Measurements from ENCODE around the gene ANAPC13.

ANAPC13 gene

GRCh38 chr3:134472831-134473230, 13.0 kb downstream of the ANAPC13 start:
- Histone ChIP-seq H3K4me1 (ENCODE audit: control insufficient read depth, insufficient read depth, low read length) (no peaks in the 10 kb centered on the region), H3K4me3 (ENCODE audit: insufficient read depth, low read depth, low read length) (no peak overlapping the region), H3K27me3 (ENCODE audit: control insufficient read depth, insufficient read depth, low read length, poor library complexity, severe bottlenecking) (no peaks in the 10 kb centered on the region), H3K27ac (ENCODE audit: insufficient read depth, low read depth, low read length, poor library complexity, severe bottlenecking) (no peak overlapping the region), H3K9me3 (ENCODE audit: control insufficient read depth, low read length) (no peaks in the 10 kb centered on the region), H3K36me3 (ENCODE audit: control insufficient read depth, insufficient read depth, low read length) (peaks cover 2% of the 10 kb centered on the region)
- 97% methylated on average over 6 of the region's 6 CpGs for WGBS, 2 experiments

GRCh38 chr3:134471521-134472193, 14.1 kb downstream of the ANAPC13 start:
- H3K4me1 ChIP-seq (ENCODE audit: control insufficient read depth, insufficient read depth, low read length) = no peaks in the 10 kb centered on the region
- H3K9me3 ChIP-seq (ENCODE audit: control insufficient read depth, low read length) = no peaks in the 10 kb centered on the region
- no peak overlapping the region for H3K27ac ChIP-seq (ENCODE audit: insufficient read depth, low read depth, low read length, poor library complexity, severe bottlenecking)
- no peaks in the 10 kb centered on the region for H3K36me3 ChIP-seq (ENCODE audit: control insufficient read depth, insufficient read depth, low read length)
- no peak overlapping the region for H3K4me3 ChIP-seq (ENCODE audit: insufficient read depth, low read depth, low read length)
- no peaks in the 10 kb centered on the region for H3K27me3 ChIP-seq (ENCODE audit: control insufficient read depth, insufficient read depth, low read length, poor library complexity, severe bottlenecking)
- 92% methylated on average over 6 of the region's 8 CpGs for WGBS, 2 experiments

GRCh38 chr3:134468519-134468918, 17.3 kb downstream of the ANAPC13 start:
- 94 to 96% methylated on average over 3 to 4 of the region's 4 CpGs for WGBS, 2 experiments
- no peaks in the 10 kb centered on the region for H3K36me3 ChIP-seq (ENCODE audit: control insufficient read depth, insufficient read depth, low read length)
- H3K4me1 ChIP-seq (ENCODE audit: control insufficient read depth, insufficient read depth, low read length) = peaks cover 19% of the 10 kb centered on the region
- no peaks in the 10 kb centered on the region for H3K27me3 ChIP-seq (ENCODE audit: control insufficient read depth, insufficient read depth, low read length, poor library complexity, severe bottlenecking)
- H3K4me3 ChIP-seq (ENCODE audit: insufficient read depth, low read depth, low read length) = no peak overlapping the region
- H3K27ac ChIP-seq (ENCODE audit: insufficient read depth, low read depth, low read length, poor library complexity, severe bottlenecking) = no peak overlapping the region
- H3K9me3 ChIP-seq (ENCODE audit: control insufficient read depth, low read length) = no peaks in the 10 kb centered on the region

DNA sequence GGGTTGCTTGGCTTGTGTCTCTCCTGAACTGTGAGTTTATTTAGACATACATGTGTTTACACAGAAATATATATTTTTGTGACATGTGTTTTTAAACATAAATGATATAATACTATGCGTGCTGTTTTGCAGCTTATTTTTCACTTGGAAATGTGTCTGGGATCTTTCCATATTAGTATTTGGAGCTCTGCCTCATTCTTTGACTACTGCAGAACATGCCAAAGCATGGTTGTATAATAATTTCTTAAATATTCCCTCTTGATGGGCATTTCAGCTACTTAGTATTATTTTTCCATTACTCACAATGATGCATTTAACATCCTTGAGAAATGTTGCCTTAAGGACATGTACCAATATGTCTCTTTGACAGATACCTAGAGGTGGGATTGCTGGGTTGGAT, 19.5 kb downstream of the ANAPC13 start:
- no peak overlapping the region for H3K4me3 ChIP-seq (ENCODE audit: insufficient read depth, low read depth, low read length)
- no peaks in the 10 kb centered on the region for H3K36me3 ChIP-seq (ENCODE audit: control insufficient read depth, insufficient read depth, low read length)
- 88 to 100% methylated on average over 1 of the region's 1 CpG for WGBS, 2 experiments
- no peak overlapping the region for H3K27ac ChIP-seq (ENCODE audit: insufficient read depth, low read depth, low read length, poor library complexity, severe bottlenecking)
- no peaks in the 10 kb centered on the region for H3K27me3 ChIP-seq (ENCODE audit: control insufficient read depth, insufficient read depth, low read length, poor library complexity, severe bottlenecking)
- H3K9me3 ChIP-seq (ENCODE audit: control insufficient read depth, low read length) = no peaks in the 10 kb centered on the region
- H3K4me1 ChIP-seq (ENCODE audit: control insufficient read depth, insufficient read depth, low read length) = peaks cover 37% of the 10 kb centered on the region

- Histone ChIP-seq H3K27ac (ENCODE audit: insufficient read depth, low read depth, low read length, poor library complexity, severe bottlenecking) (peak overlapping the region; percentile 98), H3K4me3 (ENCODE audit: insufficient read depth, low read depth, low read length) (no peak overlapping the region), H3K27me3 (ENCODE audit: control insufficient read depth, insufficient read depth, low read length, poor library complexity, severe bottlenecking) (no peaks in the 10 kb centered on the region), H3K36me3 (ENCODE audit: control insufficient read depth, insufficient read depth, low read length) (no peaks in the 10 kb centered on the region), H3K9me3 (ENCODE audit: control insufficient read depth, low read length) (no peaks in the 10 kb centered on the region), H3K4me1 (ENCODE audit: control insufficient read depth, insufficient read depth, low read length) (peaks cover 37% of the 10 kb centered on the region)
- 71 to 76% methylated on average over 8 of the region's 8 CpGs for WGBS, 2 experiments
Observed at GRCh38 chr3:134464689-134465365, 21.0 kb downstream of the ANAPC13 start.

- Histone ChIP-seq H3K9me3 (ENCODE audit: control insufficient read depth, low read length) (no peaks in the 10 kb centered on the region), H3K27me3 (ENCODE audit: control insufficient read depth, insufficient read depth, low read length, poor library complexity, severe bottlenecking) (no peaks in the 10 kb centered on the region), H3K4me3 (ENCODE audit: insufficient read depth, low read depth, low read length) (no peak overlapping the region), H3K4me1 (ENCODE audit: control insufficient read depth, insufficient read depth, low read length) (peaks cover 37% of the 10 kb centered on the region), H3K36me3 (ENCODE audit: control insufficient read depth, insufficient read depth, low read length) (no peaks in the 10 kb centered on the region), H3K27ac (ENCODE audit: insufficient read depth, low read depth, low read length, poor library complexity, severe bottlenecking) (peak overlapping the region; percentile 98)
- 12 to 16% methylated on average over 13 of the region's 13 CpGs for WGBS, 2 experiments
Observed at GRCh38 chr3:134464064-134464688, 21.6 kb downstream of the ANAPC13 start.

DNA sequence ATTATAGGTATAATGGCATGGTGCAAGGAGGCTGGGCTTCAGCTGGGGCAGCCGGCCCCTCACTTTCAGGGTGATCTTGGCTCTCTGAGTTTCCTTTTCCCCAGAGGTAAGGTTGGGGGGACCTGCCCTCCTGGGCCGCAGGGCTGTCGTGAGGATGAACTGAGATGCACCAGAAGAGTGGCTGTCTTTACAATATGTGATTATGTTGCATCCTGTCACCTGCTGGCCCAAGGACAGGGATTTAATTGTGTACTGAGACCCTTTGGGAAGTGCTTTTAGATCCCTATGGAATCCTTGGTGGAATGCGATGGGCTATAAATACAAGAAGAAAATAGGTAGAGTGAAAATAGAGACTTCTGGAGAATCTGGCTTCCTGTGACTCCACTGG, 22.1 kb downstream of the ANAPC13 start:
- peak overlapping the region; percentile 98 for H3K27ac ChIP-seq (ENCODE audit: insufficient read depth, low read depth, low read length, poor library complexity, severe bottlenecking)
- 31 to 34% methylated on average over 4 of the region's 4 CpGs for WGBS, 2 experiments
- H3K4me1 ChIP-seq (ENCODE audit: control insufficient read depth, insufficient read depth, low read length) = peaks cover 37% of the 10 kb centered on the region
- H3K27me3 ChIP-seq (ENCODE audit: control insufficient read depth, insufficient read depth, low read length, poor library complexity, severe bottlenecking) = no peaks in the 10 kb centered on the region
- no peaks in the 10 kb centered on the region for H3K36me3 ChIP-seq (ENCODE audit: control insufficient read depth, insufficient read depth, low read length)
- H3K4me3 ChIP-seq (ENCODE audit: insufficient read depth, low read depth, low read length) = no peak overlapping the region
- no peaks in the 10 kb centered on the region for H3K9me3 ChIP-seq (ENCODE audit: control insufficient read depth, low read length)

- Histone ChIP-seq H3K27ac (ENCODE audit: insufficient read depth, low read depth, low read length, poor library complexity, severe bottlenecking) (peak overlapping the region; percentile 98), H3K36me3 (ENCODE audit: control insufficient read depth, insufficient read depth, low read length) (no peaks in the 10 kb centered on the region), H3K4me1 (ENCODE audit: control insufficient read depth, insufficient read depth, low read length) (peaks cover 37% of the 10 kb centered on the region), H3K9me3 (ENCODE audit: control insufficient read depth, low read length) (no peaks in the 10 kb centered on the region), H3K27me3 (ENCODE audit: control insufficient read depth, insufficient read depth, low read length, poor library complexity, severe bottlenecking) (no peaks in the 10 kb centered on the region), H3K4me3 (ENCODE audit: insufficient read depth, low read depth, low read length) (no peak overlapping the region)
- 52 to 61% methylated on average over 5 of the region's 5 CpGs for WGBS, 2 experiments
Observed at GRCh38 chr3:134462331-134462941, 23.3 kb downstream of the ANAPC13 start.

DNA sequence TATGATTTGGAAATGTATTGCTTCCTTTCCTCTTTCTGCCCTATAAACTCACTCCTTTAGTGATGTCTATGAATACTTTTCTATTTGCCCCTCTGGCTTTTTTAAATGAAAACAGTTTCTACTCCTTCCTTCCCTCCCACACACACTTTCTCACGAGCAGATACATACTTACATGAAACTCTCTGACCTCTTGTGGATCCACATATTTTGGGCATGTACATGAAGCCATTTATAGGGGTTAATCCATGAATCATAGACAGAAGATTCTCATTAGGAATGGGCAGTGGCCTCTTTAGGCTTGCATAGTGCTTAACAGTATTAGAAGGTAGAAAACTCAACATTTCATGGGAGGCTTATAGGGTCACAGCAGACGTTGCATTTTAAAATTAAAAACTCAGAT, 24.8 kb downstream of the ANAPC13 start:
- no peaks in the 10 kb centered on the region for H3K27me3 ChIP-seq (ENCODE audit: control insufficient read depth, insufficient read depth, low read length, poor library complexity, severe bottlenecking)
- no peaks in the 10 kb centered on the region for H3K36me3 ChIP-seq (ENCODE audit: control insufficient read depth, insufficient read depth, low read length)
- no peak overlapping the region for H3K4me3 ChIP-seq (ENCODE audit: insufficient read depth, low read depth, low read length)
- no peaks in the 10 kb centered on the region for H3K9me3 ChIP-seq (ENCODE audit: control insufficient read depth, low read length)
- H3K4me1 ChIP-seq (ENCODE audit: control insufficient read depth, insufficient read depth, low read length) = peaks cover 37% of the 10 kb centered on the region
- 82 to 97% methylated on average over 2 of the region's 2 CpGs for WGBS, 2 experiments
- no peak overlapping the region for H3K27ac ChIP-seq (ENCODE audit: insufficient read depth, low read depth, low read length, poor library complexity, severe bottlenecking)

GRCh38 chr3:134459562-134459961, 26.2 kb downstream of the ANAPC13 start:
- H3K4me1 ChIP-seq (ENCODE audit: control insufficient read depth, insufficient read depth, low read length) = peaks cover 27% of the 10 kb centered on the region
- no peak overlapping the region for H3K27ac ChIP-seq (ENCODE audit: insufficient read depth, low read depth, low read length, poor library complexity, severe bottlenecking)
- H3K4me3 ChIP-seq (ENCODE audit: insufficient read depth, low read depth, low read length) = no peak overlapping the region
- WGBS, 2 experiments = 91 to 94% methylated on average over 4 of the region's 4 CpGs
- no peaks in the 10 kb centered on the region for H3K9me3 ChIP-seq (ENCODE audit: control insufficient read depth, low read length)
- H3K36me3 ChIP-seq (ENCODE audit: control insufficient read depth, insufficient read depth, low read length) = no peaks in the 10 kb centered on the region
- no peaks in the 10 kb centered on the region for H3K27me3 ChIP-seq (ENCODE audit: control insufficient read depth, insufficient read depth, low read length, poor library complexity, severe bottlenecking)

Measured in ectodermal cell (in vitro differentiated cells).